ENCODE measurements around the gene IFI30.

IFI30 gene

GRCh38 chr19:18147396-18147795, 26.2 kb upstream of the IFI30 start:
- H3K27me3 Mint-ChIP-seq (ENCODE audit: low read depth, poor library complexity) = peaks cover 6% of the 10 kb centered on the region
- TF ChIP-seq, protein P1, sequence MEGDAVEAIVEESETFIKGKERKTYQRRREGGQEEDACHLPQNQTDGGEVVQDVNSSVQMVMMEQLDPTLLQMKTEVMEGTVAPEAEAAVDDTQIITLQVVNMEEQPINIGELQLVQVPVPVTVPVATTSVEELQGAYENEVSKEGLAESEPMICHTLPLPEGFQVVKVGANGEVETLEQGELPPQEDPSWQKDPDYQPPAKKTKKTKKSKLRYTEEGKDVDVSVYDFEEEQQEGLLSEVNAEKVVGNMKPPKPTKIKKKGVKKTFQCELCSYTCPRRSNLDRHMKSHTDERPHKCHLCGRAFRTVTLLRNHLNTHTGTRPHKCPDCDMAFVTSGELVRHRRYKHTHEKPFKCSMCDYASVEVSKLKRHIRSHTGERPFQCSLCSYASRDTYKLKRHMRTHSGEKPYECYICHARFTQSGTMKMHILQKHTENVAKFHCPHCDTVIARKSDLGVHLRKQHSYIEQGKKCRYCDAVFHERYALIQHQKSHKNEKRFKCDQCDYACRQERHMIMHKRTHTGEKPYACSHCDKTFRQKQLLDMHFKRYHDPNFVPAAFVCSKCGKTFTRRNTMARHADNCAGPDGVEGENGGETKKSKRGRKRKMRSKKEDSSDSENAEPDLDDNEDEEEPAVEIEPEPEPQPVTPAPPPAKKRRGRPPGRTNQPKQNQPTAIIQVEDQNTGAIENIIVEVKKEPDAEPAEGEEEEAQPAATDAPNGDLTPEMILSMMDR (IDR thresholded peaks at IDR 0.05) = no peak
- no peak overlapping the region for H3K4me3 Mint-ChIP-seq
- no peak for DNase-seq
- peaks cover 11% of the 10 kb centered on the region for H3K4me1 Mint-ChIP-seq
- peaks cover 26% of the 10 kb centered on the region for H3K36me3 Mint-ChIP-seq (ENCODE audit: low read depth)
- no peaks in the 10 kb centered on the region for H3K9me3 Mint-ChIP-seq
- no peak overlapping the region for H3K27ac Mint-ChIP-seq

GRCh38 chr19:18149596-18149975, 24.0 kb upstream of the IFI30 start:
- peaks cover 21% of the 10 kb centered on the region for H3K36me3 Mint-ChIP-seq (ENCODE audit: low read depth)
- peaks cover 3% of the 10 kb centered on the region for H3K27me3 Mint-ChIP-seq (ENCODE audit: low read depth, poor library complexity)
- no peak overlapping the region for H3K4me3 Mint-ChIP-seq
- TF ChIP-seq, protein P1 (IDR thresholded peaks at IDR 0.05) = no peak
- DNase-seq = no peak
- peaks cover 21% of the 10 kb centered on the region for H3K4me1 Mint-ChIP-seq
- no peak overlapping the region for H3K27ac Mint-ChIP-seq
- H3K9me3 Mint-ChIP-seq = no peaks in the 10 kb centered on the region

- TF ChIP-seq, protein P1 (IDR thresholded peaks at IDR 0.05) = no peak
- peak overlapping the region; percentile 81 for H3K4me3 Mint-ChIP-seq
- H3K27me3 Mint-ChIP-seq (ENCODE audit: low read depth, poor library complexity) = peaks cover 3% of the 10 kb centered on the region
- peaks cover 17% of the 10 kb centered on the region for H3K36me3 Mint-ChIP-seq (ENCODE audit: low read depth)
- H3K4me1 Mint-ChIP-seq = peaks cover 22% of the 10 kb centered on the region
- H3K27ac Mint-ChIP-seq = no peak overlapping the region
- DNase-seq = no peak
- H3K9me3 Mint-ChIP-seq = no peaks in the 10 kb centered on the region
Observed at GRCh38 chr19:18150776-18151624, 22.6 kb upstream of the IFI30 start.

- Mint-ChIP-seq H3K27me3 (ENCODE audit: low read depth, poor library complexity) (no peaks in the 10 kb centered on the region), H3K36me3 (ENCODE audit: low read depth) (peaks cover 14% of the 10 kb centered on the region), H3K9me3 (no peaks in the 10 kb centered on the region), H3K27ac (peak overlapping the region; percentile 99), H3K4me3 (peak overlapping the region; percentile 81), H3K4me1 (peaks cover 32% of the 10 kb centered on the region)
- TF ChIP-seq, protein P1 (IDR thresholded peaks at IDR 0.05) = peak; percentile 65
- DNase-seq = peak; percentile 99
Observed at GRCh38 chr19:18152442-18152816, 21.2 kb upstream of the IFI30 start.

DNA sequence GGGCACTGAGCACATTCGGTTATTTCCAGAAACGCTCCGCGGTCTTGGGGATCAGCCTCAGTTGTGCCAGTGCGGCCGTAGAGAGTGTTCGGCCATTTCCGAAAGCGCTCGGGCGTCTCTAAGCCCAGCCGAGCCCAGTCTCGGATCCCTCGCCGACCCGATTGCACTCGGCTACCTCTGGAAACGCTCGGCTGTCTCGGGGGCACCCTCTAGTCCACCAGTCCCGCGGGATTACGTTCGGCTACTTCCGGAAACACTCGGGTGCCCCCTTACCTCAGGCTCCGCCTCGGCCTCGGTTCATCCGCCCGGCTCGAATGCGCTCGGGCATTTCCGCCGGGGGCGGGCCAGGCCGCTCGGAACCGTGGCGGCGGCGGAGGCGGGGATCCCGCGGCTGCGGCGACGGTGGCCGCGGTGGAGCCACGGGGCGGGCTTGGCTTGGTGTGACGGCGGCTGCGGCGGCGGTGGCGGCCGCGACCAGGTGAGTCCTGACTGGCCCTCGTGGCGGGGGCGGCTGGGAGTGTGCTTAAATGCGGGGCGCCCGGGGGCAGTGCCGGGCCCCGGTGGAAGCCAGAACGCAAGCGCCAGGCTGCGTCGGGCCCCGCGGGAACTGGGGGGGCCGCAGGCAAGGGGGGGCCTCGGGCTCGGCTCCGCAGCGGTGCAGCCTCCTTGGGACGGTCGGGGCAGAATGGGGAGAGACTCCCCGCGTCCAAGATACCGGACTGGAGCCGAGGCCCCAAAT, 20.6 kb upstream of the IFI30 start, which contains the start of gene PIK3R2:
PIK3R2 (plus strand) TSS at position 347 of the 739 bp plus-strand sequence. CDS start 2,717 bp downstream, outside the sequence.
- H3K4me3 Mint-ChIP-seq = peak within 1 kb of the TSS; percentile 92
- H3K27me3 Mint-ChIP-seq (ENCODE audit: low read depth, poor library complexity) = no peaks in the 10 kb centered on the region
- DNase-seq = peak; percentile 100
- H3K36me3 Mint-ChIP-seq (ENCODE audit: low read depth) = peaks cover 10% of the 10 kb centered on the region
- TF ChIP-seq, protein P1 (IDR thresholded peaks at IDR 0.05) = no peak
- peak within 1 kb of the TSS; percentile 99 for H3K27ac Mint-ChIP-seq
- peaks cover 37% of the 10 kb centered on the region for H3K4me1 Mint-ChIP-seq
- no peaks in the 10 kb centered on the region for H3K9me3 Mint-ChIP-seq
